Measurements from ENCODE around the gene CCDC30. TPM values are rescaled to one million over a fixed set of nuclear protein-coding genes. Genes with fewer than 3 reads are reported as not detected.

The CCDC30 gene
- total RNA-seq, 1 donor from 2014 or later = 2.0 TPM

GRCh38 chr1:42424201-42424600, 38.9 kb upstream of the CCDC30 start:
- H3K36me3 ChIP-seq = no peaks in the 10 kb centered on the region
- no peaks in the 10 kb centered on the region for H3K9me3 ChIP-seq (ENCODE audit: low read depth)
- no peaks in the 10 kb centered on the region for H3F3A ChIP-seq (ENCODE audit: low read depth)
- Mint-ChIP-seq H3K9me3 (no peaks in the 10 kb centered on the region), H3K4me3 (no peak overlapping the region), H3K27ac (no peak overlapping the region), H3K27me3 (ENCODE audit: insufficient read depth, low read depth) (peaks cover 2% of the 10 kb centered on the region), H3K4me1 (peaks cover 25% of the 10 kb centered on the region), H3K36me3 (no peaks in the 10 kb centered on the region)
- no peak for DNase-seq (ENCODE audit: low spot score)
- no peak overlapping the region for H2AFZ ChIP-seq (replicated peaks)
- no peak overlapping the region for H3K27ac ChIP-seq
- H4K20me1 ChIP-seq (ENCODE audit: low read depth) = no peaks in the 10 kb centered on the region
- H3K9ac ChIP-seq = no peak overlapping the region
- no peak overlapping the region for H3K4me2 ChIP-seq
- H3K4me1 ChIP-seq = peaks cover 4% of the 10 kb centered on the region
- no peak overlapping the region for H3K4me3 ChIP-seq
- H3K79me2 ChIP-seq (ENCODE audit: low read depth) = no peaks in the 10 kb centered on the region
- no peaks in the 10 kb centered on the region for H3K27me3 ChIP-seq
- TF ChIP-seq EZH2phosphoT487 (IDR thresholded peaks at IDR 0.05) (no peak), EZH2 (IDR thresholded peaks at IDR 0.05) (no peak), CTCF (IDR thresholded peaks at IDR 0.05) (no peak)

DNA sequence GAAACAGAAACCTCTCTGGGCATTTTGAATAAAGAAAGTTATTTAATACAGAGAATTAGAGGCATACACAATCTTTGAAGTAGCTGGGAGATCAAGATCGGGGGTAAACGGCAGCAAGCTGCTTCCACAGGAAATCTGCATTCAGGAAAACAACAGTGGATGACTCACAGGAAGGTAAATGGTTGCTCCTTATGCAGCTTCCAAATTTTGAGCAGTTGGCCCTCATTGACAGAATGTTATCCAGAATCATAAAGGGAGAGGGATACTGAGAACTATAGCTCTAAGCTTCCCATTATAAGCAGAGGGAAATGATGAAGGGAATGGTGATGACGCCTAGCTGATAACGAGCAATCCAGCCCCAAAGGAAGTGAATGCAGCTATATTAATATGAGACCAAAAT, 35.8 kb upstream of the CCDC30 start:
- no peaks in the 10 kb centered on the region for H3K79me2 ChIP-seq (ENCODE audit: low read depth)
- no peaks in the 10 kb centered on the region for H3F3A ChIP-seq (ENCODE audit: low read depth)
- H3K27ac ChIP-seq = no peak overlapping the region
- no peak overlapping the region for H3K4me2 ChIP-seq
- H3K36me3 ChIP-seq = no peaks in the 10 kb centered on the region
- H2AFZ ChIP-seq (replicated peaks) = no peak overlapping the region
- no peaks in the 10 kb centered on the region for H3K27me3 ChIP-seq
- no peak for TF ChIP-seq EZH2phosphoT487 (IDR thresholded peaks at IDR 0.05)
- no peak for TF ChIP-seq CTCF (IDR thresholded peaks at IDR 0.05)
- TF ChIP-seq EZH2 (IDR thresholded peaks at IDR 0.05) = no peak
- H3K9me3 ChIP-seq (ENCODE audit: low read depth) = no peaks in the 10 kb centered on the region
- H4K20me1 ChIP-seq (ENCODE audit: low read depth) = no peaks in the 10 kb centered on the region
- no peak overlapping the region for H3K4me3 Mint-ChIP-seq
- no peaks in the 10 kb centered on the region for H3K4me1 ChIP-seq
- no peak overlapping the region for H3K9ac ChIP-seq
- peaks cover 11% of the 10 kb centered on the region for H3K4me1 Mint-ChIP-seq
- no peaks in the 10 kb centered on the region for H3K36me3 Mint-ChIP-seq
- H3K27me3 Mint-ChIP-seq (ENCODE audit: insufficient read depth, low read depth) = peaks cover 3% of the 10 kb centered on the region
- H3K4me3 ChIP-seq = no peak overlapping the region
- DNase-seq (ENCODE audit: low spot score) = no peak
- H3K9me3 Mint-ChIP-seq = no peaks in the 10 kb centered on the region
- no peak overlapping the region for H3K27ac Mint-ChIP-seq

DNA sequence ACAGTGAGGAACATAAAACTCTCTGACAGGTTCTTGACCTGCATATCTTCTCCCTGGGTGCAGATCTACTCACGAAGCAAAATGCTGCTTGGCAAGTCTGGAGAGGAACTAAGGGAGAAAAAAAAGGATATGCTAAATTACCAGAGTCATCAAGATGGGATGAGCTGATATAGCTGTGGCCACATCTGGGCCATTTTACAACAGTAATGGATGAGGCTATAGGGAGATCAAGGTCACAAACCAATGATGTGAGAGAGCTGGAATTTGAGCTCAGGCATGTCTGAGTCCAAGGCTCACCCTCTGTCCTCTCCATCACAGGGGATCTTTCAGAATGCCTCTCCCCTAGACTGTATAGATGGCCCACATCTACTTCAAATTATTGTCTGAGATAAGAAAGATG, 33.5 kb upstream of the CCDC30 start:
- Histone ChIP-seq H3K4me2 (no peak overlapping the region), H3K79me2 (ENCODE audit: low read depth) (no peaks in the 10 kb centered on the region), H3K27me3 (no peaks in the 10 kb centered on the region), H3F3A (ENCODE audit: low read depth) (no peaks in the 10 kb centered on the region), H3K36me3 (no peaks in the 10 kb centered on the region), H4K20me1 (ENCODE audit: low read depth) (no peaks in the 10 kb centered on the region), H3K9me3 (ENCODE audit: low read depth) (no peaks in the 10 kb centered on the region), H3K9ac (no peak overlapping the region), H3K27ac (no peak overlapping the region), H3K4me1 (no peaks in the 10 kb centered on the region), H3K4me3 (no peak overlapping the region), H2AFZ (replicated peaks) (no peak overlapping the region)
- H3K36me3 Mint-ChIP-seq = no peaks in the 10 kb centered on the region
- no peak overlapping the region for H3K4me3 Mint-ChIP-seq
- no peaks in the 10 kb centered on the region for H3K4me1 Mint-ChIP-seq
- no peak for DNase-seq (ENCODE audit: low spot score)
- H3K27ac Mint-ChIP-seq = no peak overlapping the region
- H3K9me3 Mint-ChIP-seq = no peaks in the 10 kb centered on the region
- H3K27me3 Mint-ChIP-seq (ENCODE audit: insufficient read depth, low read depth) = peaks cover 3% of the 10 kb centered on the region
- TF ChIP-seq CTCF (IDR thresholded peaks at IDR 0.05) (no peak), EZH2 (IDR thresholded peaks at IDR 0.05) (no peak), EZH2phosphoT487 (IDR thresholded peaks at IDR 0.05) (no peak)

Data from neural progenitor cell (in vitro differentiated cells).